Stimulated activated CD8-positive, alpha-beta memory T cell treated with anti-CD3 and anti-CD28 coated beads, Interleukin-15, amount 100 ng/mL, for 48 hours (primary cell): ENCODE data around the gene RBP4.

Experiments used
- DNase-seq, 2 donors: peaks; one replicate each; pipeline ENCODE4 v3.0.0-alpha.2; 2020; ENCODE audit warnings: low read depth in 2 of 2

The RBP4 gene

DNA sequence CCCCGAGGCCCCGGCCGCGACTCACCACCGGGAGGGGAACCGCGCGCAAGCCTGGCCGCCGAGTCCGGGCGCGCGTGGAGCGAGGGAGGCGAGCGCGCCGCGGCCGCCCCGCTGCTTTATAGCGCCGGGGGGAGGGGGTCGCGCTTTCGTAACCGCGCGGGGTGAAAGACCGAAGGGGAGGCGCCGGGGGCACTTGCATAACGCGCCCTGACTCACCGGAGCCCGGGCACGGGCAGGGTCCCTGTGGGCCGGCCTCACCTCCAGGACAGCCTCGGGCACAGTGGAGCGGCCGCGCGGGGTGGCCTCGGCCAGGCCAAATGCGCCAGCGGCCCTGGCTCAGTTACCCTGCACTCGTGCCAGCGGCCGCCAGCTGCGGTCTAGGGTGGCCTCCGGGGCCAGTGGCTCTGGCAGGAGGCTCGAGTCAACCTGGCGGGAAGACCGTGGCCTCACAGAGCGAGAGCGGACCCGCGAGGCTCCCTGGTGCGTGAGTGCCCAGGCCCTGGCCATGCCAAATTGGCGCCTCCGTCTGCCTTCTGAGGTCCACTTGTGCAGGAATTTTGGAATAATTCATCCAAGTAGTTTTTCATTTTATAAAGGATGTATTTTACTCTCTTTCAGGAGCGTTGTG lies at the start of gene RBP4:
RBP4 (minus strand) TSS at position 90 of the 628 bp plus-strand sequence. CDS start 207 bp downstream, outside the sequence.
- no peak for DNase-seq

DNA sequence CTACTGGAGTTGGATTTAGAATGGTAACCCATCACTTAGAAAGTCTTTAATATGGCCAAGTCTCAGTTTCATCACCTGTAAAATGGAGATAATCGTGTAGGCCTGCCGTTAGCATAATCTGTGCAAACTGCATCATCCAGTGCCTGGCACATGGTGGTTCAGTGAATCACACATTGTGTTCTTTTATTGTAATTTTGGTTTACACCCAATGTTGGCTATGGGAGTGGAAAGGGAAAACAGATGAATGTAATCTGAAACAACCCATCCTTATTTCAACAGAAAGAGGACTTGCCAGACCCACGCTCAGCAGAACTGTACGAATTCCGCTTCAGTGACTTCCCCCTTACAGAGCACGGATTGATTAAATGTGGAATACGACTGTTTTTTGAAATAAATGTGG lies 38.8 kb upstream of the RBP4 start:
- DNase-seq: no peak

DNA sequence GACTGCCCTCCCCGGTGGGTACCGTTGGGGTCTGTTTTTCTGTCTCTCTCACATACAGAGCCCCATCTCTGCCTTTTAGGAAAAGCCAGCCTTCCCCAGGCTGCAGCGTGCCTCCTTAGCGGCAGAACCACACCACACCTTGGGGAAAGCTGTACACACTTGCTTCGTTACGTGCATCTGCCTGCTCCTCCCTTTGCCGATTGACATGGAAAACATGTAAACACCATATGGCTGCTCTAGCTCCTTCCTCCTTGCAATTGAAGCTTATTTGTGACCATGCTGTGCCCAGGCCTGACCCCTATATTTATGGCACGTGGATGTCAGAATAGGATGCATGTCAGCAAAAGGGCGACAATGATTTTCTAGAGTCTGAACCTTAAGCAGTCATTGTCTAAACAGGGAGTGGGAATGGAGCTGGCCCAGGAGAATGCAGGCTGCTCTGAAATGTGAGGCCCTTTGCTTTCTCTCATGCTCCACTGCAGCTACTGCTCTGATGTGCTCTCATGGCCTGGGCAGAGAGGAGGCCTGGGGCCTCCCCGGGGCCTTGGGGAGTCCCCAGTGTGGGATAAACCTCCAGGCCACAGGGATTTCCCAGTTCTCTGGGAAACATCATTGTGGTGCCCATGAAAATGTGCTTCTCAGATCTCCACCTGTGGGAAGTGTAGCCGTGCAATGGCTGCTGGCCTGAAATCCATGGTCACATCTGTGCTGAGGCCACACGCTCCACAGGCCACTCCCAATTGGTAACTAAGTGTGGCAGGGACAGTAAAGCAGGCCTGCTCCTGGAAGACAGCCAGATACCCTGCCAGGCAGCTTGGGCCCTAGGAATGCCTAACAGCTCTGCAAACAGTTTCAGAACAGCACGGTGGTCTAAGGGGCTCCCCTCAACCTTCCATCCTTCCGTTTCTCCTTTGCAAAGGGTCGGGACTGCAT lies 29.9 kb upstream of the RBP4 start:
- DNase-seq: no peak

DNA sequence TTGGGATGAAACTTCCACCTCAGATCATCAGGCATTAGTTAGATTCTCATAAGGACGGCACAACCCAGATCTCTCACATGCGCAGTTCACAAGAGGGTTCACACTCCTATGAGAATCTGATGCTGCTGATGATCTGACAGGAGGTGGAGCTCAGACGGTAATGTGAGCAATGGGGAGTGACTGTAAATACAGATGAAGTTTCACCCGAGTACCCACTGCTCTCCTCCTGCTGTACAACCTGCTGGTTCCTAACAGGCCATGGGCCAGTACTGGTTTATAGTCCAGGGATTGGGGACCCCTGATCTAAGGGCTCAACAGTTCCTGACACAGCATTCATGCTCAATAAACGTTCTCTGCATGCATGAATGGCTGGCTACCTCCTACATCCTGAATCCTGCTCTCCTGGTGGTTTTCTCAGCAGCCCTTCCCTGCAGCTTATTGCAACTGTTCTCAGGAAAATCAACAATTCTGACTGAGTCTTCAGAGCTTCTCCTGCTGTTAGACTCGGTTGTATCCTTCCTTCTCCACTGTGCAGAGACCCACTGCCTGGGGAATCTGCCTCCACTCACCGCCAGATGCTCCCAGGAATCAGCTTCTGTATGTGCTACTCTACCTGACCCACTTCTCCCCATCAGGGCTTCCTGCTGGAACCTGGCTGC lies 28.7 kb upstream of the RBP4 start:
- no peak for DNase-seq

DNA sequence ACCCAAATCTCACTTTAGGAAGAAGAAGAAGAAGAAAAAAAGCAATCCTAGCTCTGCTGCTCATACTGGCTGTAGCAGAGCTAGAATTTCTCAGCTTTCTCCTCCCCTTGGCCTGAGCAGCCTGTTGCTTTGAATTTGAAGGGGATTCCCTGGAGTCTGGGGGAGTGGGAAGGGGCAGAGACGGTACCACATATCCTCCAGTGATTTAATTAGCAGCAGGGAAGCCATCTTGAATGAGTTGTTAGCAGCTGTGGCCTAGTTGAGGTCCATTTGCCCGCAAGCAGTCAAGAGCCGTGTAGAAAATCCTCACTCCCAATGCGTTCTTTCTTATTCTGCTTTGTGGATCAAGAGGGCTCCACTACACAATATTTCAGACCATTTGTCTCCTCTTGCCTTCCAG lies 27.8 kb upstream of the RBP4 start:
- no peak for DNase-seq

- DNase-seq: no peak
Observed at GRCh38 chr10:93622942-93623341, 21.9 kb upstream of the RBP4 start.

DNA sequence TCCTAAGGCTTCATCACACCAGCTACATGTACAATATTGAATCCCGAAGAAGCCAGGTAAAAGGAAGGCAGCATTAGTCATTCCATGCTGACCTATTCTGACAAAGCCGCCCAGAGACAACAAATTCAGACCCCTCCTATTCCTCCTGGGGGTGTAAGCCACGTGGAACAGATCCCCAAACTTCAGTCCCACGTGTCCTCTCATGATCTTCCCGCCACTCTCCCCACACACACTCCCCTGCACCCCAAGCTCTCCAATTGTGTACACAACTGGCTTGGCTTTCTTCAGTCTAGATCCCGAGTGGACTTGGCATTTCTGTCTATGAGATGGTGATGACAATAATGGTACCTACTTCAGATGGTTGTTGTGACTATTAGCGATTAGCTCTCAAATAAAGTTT lies 19.9 kb upstream of the RBP4 start:
- DNase-seq: no peak

DNA sequence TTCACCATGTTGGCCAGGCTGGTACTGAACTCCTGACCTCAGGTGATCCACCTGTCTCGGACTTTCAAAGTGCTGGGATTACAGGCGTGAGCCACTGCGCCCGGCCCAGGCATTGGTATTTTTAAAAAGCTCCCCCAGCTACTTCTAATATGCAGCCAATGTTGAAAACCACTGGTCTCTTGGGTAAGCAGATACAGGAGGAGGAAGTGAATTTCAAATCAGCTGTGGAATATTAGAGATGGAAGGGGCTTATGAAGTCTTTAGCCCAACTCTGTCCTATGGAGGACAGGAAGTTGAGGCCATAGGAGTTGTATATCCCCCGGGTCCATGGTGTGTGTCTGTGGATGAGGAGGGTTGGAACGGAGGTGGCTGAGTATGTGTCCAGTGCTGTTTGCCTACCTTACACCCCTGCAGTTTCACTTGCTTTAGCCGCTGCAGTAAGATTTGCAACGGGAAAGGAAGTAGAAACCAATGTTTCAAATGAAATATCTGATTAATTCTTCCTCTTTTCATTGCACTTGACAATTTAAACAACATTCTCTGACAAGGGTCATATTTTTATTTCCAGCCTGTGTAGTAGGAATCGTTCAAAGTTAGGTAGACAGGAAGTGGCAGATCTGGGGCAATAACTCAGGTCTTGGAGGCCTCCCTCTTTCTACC lies 14.7 kb upstream of the RBP4 start:
- no peak for DNase-seq

- no peak for DNase-seq
Observed at GRCh38 chr10:93614101-93614825, 13.2 kb upstream of the RBP4 start.

- no peak for DNase-seq
Observed at GRCh38 chr10:93613126-93613525, 12.1 kb upstream of the RBP4 start.

DNA sequence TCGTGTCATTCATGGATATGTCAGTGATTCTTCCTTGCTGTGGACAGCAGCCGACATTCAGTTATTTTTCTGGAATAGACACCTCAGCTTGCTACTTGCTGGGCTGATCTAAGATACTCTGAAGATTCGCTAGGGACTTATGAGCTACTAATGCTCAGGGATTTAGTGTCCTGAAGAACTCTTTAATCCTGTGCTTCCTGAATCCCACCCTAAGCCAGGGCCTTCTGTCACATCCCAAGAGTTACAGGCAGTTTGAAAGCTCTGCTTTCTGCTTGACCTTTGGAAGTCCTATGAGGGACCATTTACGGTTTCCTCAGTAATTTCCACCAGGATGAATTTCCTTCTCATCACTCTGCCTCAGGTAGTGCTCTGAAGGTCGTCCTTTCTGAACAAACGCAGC lies 11.3 kb upstream of the RBP4 start, which contains the start of gene PDE6C:
PDE6C (plus strand) TSS at position 227 of the 400 bp plus-strand sequence. CDS start 189 bp downstream, outside the sequence.
- DNase-seq: no peak

DNA sequence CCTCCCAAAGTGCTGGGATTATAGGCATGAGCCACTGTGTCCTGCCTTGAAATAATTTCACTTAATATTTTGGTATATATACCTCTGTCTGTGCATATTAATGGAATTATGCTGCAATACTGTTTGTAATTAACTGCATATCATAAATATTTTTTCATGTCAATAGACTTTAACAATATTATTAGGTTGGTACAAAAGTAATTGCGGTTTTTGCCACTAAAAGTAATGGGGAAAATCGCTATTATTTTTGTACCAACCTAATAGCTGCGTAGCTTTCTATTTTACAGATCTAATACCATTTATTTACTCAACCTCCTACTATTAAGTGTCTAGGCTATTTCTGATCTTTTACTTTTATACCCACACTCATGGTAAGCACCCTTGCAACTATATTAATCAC lies 7.4 kb upstream of the RBP4 start:
- DNase-seq: no peak

GRCh38 chr10:93604146-93604545 lies 3.1 kb upstream of the RBP4 start:
- no peak for DNase-seq

- no peak for DNase-seq
Observed at GRCh38 chr10:93603023-93603422, 2.0 kb upstream of the RBP4 start.

GRCh38 chr10:93601774-93602162 lies 733 bp upstream of the RBP4 start:
- DNase-seq: no peak

DNA sequence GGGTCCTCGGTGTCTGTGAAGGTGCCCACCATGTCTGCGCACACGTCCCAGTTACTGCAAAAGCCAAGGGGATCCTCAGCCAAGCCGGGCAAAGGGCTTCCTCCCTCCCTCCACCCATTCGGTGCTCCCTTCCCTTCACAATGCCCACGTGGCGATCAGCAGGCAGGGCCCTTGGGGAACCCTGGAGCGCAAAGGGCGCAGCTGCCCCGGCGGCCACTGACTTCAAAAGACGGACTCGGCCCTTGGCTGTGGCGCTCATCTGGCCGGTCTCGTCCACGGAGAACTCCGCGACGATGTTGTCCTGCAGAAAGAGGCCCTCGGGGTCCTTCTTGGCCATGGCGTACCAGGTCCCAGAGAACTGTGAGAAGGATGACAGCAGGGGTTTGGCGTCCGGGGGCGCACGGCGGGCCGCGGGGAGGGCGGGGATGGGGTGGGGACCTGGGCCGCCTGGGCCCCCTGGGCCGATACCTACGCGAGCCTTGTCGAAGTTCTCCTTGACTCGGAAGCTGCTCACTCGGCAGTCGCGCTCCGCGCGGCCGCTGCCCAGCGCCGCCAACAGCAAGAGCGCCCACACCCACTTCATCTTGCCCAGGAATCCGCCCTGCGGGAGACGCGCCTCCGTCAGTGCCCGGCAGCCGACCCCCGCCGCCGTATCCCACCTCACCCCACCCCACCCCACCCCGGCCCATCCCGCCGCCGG lies 439 bp downstream of the RBP4 start:
- DNase-seq: no peak

DNA sequence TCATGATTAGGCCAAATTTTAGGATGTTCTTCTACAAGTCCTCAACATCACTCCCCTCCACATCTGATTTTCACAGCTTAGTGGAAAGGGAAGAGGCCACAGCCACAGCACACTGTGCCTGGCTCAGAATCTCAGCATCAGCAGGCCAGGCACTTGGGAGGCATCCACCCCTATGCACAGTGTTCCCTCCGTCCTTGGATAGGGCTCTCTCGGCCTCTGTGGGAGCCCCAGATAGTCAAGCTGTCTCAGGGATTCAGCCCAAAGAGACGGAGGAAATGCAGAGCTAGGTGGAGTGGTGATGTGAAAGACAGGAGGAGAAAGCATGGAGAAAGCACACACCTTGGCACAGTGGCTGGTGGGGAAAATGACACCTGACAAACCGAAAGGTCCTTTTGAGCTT lies 1.3 kb downstream of the RBP4 start:
- DNase-seq: no peak

- DNase-seq: no peak
Observed at GRCh38 chr10:93599335-93599734, 1.7 kb downstream of the RBP4 start.

- DNase-seq: no peak
Observed at GRCh38 chr10:93598157-93598556, 2.9 kb downstream of the RBP4 start.

DNA sequence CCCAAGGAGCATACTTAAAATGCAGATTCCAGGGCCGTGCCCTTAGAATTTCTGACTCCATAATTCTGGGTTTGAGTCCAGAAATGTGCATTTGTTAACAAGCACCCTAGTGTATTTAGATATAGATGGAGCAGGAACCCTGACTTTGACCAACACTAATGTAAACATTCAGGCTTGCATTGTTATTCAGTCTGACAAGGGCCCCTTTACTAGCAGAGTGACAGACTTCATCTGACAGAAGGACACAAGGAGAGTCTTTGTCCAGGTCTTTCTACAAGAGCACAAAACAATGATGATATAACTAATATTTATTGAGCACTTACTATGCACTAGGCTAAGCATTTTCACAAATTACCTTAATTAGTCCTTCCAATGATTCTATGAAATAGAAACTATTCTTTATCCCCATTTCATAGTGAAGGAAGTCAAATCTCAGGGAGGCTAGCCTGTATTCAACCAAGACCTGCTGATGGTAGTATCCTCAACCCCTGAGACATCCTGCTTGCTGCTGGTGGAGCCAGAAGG lies 3.9 kb downstream of the RBP4 start:
- DNase-seq: no peak
